HepG2 (cell line): ENCODE results near the gene NARS2. TPM values are rescaled to one million over a fixed set of nuclear protein-coding genes. Genes with fewer than 3 reads are reported as not detected.

Experiments
- BRD4 ChIP-seq: sonication (generic); formaldehyde crosslinking; IDR thresholded peaks from 2 replicates; pipeline ENCODE4 v1.4.0; 2020; ENCODE audit warnings: missing genetic modification reagents
- CHCHD3 ChIP-seq: sonication (generic); formaldehyde crosslinking; IDR thresholded peaks from 2 replicates; pipeline ENCODE4 v1.8.0; 2022; ENCODE audit warnings: mild to moderate bottlenecking, missing genetic modification reagents, moderate library complexity
- CHD4 ChIP-seq: fragments of 200-600 bp; sonication (generic); IDR thresholded peaks from 2 replicates; pipeline ENCODE4 v1.7.0; 2017; ENCODE audit warnings: mild to moderate bottlenecking, low read length, borderline replicate concordance
- CTCF ChIP-seq: sonication (generic); formaldehyde crosslinking; IDR thresholded peaks from 2 replicates; pipeline ENCODE4 v1.5.0; 2020; ENCODE audit warnings: mild to moderate bottlenecking, missing genetic modification reagents, moderate library complexity
- HBP1 ChIP-seq: IDR thresholded peaks from 2 replicates; pipeline ENCODE4 v1.6.1; 2016; ENCODE audit warnings: low read depth, control low read depth
- HNF4A ChIP-seq: sonication (generic); formaldehyde crosslinking; IDR thresholded peaks from 2 replicates; pipeline ENCODE4 v1.4.0; 2020; ENCODE audit warnings: missing genetic modification reagents
- MTA3 ChIP-seq: sonication (generic); formaldehyde crosslinking; IDR thresholded peaks from 2 replicates; pipeline ENCODE4 v1.4.0; 2020; ENCODE audit warnings: missing genetic modification reagents
- WIZ ChIP-seq: sonication (generic); formaldehyde crosslinking; IDR thresholded peaks from 2 replicates; pipeline ENCODE4 v1.5.1; 2020; ENCODE audit warnings: mild to moderate bottlenecking, missing genetic modification reagents
- ZGPAT ChIP-seq: IDR thresholded peaks from 2 replicates; pipeline ENCODE4 v1.6.1; 2016; ENCODE audit warnings: mild to moderate bottlenecking
- ZNF282 ChIP-seq: fragments of 450-650 bp; IDR thresholded peaks from 2 replicates; pipeline ENCODE4 v1.6.1; 2018; ENCODE audit not compliant: partially characterized antibody
- ZNF354B ChIP-seq: sonication (generic); formaldehyde crosslinking; IDR thresholded peaks from 2 replicates; pipeline ENCODE4 v1.8.0; 2022; ENCODE audit warnings: mild to moderate bottlenecking, missing genetic modification reagents
- ZNF710 ChIP-seq: sonication (generic); formaldehyde crosslinking; IDR thresholded peaks from 2 replicates; pipeline ENCODE4 v1.5.0; 2020; ENCODE audit warnings: mild to moderate bottlenecking, missing genetic modification reagents, borderline replicate concordance
- ZNF724P ChIP-seq: sonication (generic); formaldehyde crosslinking; IDR thresholded peaks from 2 replicates; pipeline ENCODE4 v1.8.0; 2022; ENCODE audit warnings: missing genetic modification reagents, borderline replicate concordance
- ZNF788 ChIP-seq: sonication (generic); formaldehyde crosslinking; IDR thresholded peaks from 2 replicates; pipeline ENCODE4 v1.5.0; 2020; ENCODE audit warnings: mild to moderate bottlenecking, missing genetic modification reagents, borderline replicate concordance
- polyA plus RNA-seq, 8 experiments: library from polyadenylated mRNA; depleted of rRNA in 3 of 8; stranded (reverse) in 7 of 8; unstranded in 1 of 8; fragments of >200 nt; fragmentation: Illumina TruSeq in 4 of 8; extraction: Trizol in 4 of 8; gene quantifications; 2 replicates each; pipeline versions ENCODE4 v1.2.1 to v1.2.3, GENCODE V29; 2011 to 2016; ENCODE audit warnings: low read depth in 4 of 8, missing spikeins in 1 of 8, mixed read lengths in 1 of 8; ENCODE audit not compliant: insufficient read depth in 1 of 8
- total RNA-seq, 5 experiments: library from RNA; depleted of rRNA; stranded (reverse); fragments of >200 nt; fragmentation: Illumina TruSeq; extraction: Trizol; gene quantifications; 2 replicates each; pipeline ENCODE4 v1.2.3, GENCODE V29; 2016; ENCODE audit warnings: low read depth in 1 of 5
- TF ChIP-seq, protein P1 (sequence below): IDR thresholded peaks from 2 replicates; pipeline ENCODE4 v1.4.0; 2020; ENCODE audit warnings: mild to moderate bottlenecking, missing genetic modification reagents
- TF ChIP-seq, protein P2 (sequence below): sonication (generic); formaldehyde crosslinking; conservative IDR thresholded peaks from 2 replicates; pipeline ENCODE4 v1.4.0; 2020; ENCODE audit warnings: missing genetic modification reagents

Gene NARS2
- total and polyA plus RNA-seq, 2 of the 13 experiments (the other 11 are each of a cell fraction or from before 2014, with no cell fraction given): 45.9 to 65.0 TPM

GRCh38 chr11:78472905-78473304, 101.8 kb downstream of the NARS2 start (continued):
- TF ChIP-seq, protein P1, sequence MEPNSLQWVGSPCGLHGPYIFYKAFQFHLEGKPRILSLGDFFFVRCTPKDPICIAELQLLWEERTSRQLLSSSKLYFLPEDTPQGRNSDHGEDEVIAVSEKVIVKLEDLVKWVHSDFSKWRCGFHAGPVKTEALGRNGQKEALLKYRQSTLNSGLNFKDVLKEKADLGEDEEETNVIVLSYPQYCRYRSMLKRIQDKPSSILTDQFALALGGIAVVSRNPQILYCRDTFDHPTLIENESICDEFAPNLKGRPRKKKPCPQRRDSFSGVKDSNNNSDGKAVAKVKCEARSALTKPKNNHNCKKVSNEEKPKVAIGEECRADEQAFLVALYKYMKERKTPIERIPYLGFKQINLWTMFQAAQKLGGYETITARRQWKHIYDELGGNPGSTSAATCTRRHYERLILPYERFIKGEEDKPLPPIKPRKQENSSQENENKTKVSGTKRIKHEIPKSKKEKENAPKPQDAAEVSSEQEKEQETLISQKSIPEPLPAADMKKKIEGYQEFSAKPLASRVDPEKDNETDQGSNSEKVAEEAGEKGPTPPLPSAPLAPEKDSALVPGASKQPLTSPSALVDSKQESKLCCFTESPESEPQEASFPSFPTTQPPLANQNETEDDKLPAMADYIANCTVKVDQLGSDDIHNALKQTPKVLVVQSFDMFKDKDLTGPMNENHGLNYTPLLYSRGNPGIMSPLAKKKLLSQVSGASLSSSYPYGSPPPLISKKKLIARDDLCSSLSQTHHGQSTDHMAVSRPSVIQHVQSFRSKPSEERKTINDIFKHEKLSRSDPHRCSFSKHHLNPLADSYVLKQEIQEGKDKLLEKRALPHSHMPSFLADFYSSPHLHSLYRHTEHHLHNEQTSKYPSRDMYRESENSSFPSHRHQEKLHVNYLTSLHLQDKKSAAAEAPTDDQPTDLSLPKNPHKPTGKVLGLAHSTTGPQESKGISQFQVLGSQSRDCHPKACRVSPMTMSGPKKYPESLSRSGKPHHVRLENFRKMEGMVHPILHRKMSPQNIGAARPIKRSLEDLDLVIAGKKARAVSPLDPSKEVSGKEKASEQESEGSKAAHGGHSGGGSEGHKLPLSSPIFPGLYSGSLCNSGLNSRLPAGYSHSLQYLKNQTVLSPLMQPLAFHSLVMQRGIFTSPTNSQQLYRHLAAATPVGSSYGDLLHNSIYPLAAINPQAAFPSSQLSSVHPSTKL (CRISPR knock-in tag): peak; percentile 62
- TF ChIP-seq BRD4 (CRISPR knock-in tag) (no peak), MTA3 (CRISPR knock-in tag) (no peak), CHCHD3 (CRISPR knock-in tag) (no peak), ZGPAT (CRISPR knock-in tag) (0 out of 2 replicates have a peak, but pooled peaks have one; percentile 7), ZNF788 (CRISPR knock-in tag) (no peak), CTCF (no peak), CHD4 (no peak), ZNF282 (no peak), ZNF724P (CRISPR knock-in tag) (no peak), HBP1 (CRISPR knock-in tag) (no peak), HNF4A (CRISPR knock-in tag) (peak; percentile 82), ZNF710 (CRISPR knock-in tag) (no peak), WIZ (CRISPR knock-in tag) (no peak), ZNF354B (no peak)
- TF ChIP-seq, protein P2, sequence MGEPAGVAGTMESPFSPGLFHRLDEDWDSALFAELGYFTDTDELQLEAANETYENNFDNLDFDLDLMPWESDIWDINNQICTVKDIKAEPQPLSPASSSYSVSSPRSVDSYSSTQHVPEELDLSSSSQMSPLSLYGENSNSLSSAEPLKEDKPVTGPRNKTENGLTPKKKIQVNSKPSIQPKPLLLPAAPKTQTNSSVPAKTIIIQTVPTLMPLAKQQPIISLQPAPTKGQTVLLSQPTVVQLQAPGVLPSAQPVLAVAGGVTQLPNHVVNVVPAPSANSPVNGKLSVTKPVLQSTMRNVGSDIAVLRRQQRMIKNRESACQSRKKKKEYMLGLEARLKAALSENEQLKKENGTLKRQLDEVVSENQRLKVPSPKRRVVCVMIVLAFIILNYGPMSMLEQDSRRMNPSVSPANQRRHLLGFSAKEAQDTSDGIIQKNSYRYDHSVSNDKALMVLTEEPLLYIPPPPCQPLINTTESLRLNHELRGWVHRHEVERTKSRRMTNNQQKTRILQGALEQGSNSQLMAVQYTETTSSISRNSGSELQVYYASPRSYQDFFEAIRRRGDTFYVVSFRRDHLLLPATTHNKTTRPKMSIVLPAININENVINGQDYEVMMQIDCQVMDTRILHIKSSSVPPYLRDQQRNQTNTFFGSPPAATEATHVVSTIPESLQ (CRISPR knock-in tag): no peak
